Left ventricle myocardium inferior (tissue), 1 donor: ENCODE measurements around the gene TTC21B. TPM values are rescaled to one million over a fixed set of nuclear protein-coding genes. Genes with fewer than 3 reads are reported as not detected.
"Not testable (repeated sequence)": the region's sequence is repeated elsewhere in the genome, so short reads cannot be mapped to it uniquely, and the experiment has no call there.

Source experiments
- DNase-seq: peaks from one replicate; pipeline ENCODE4 v3.0.0-alpha.2; 2020
- H3K27ac ChIP-seq: fragments of 200-600 bp; replicated peaks from 2 replicates; pipeline ENCODE4 v1.8.0; 2021
- H3K27me3 ChIP-seq: fragments of 200-600 bp; 2 replicates; pipeline ENCODE4 v1.8.0; 2021; ENCODE audit warnings: low read depth
- H3K36me3 ChIP-seq: fragments of 200-600 bp; 2 replicates; pipeline ENCODE4 v1.8.0; 2021
- H3K4me1 ChIP-seq: fragments of 200-600 bp; 2 replicates; pipeline ENCODE4 v1.8.0; 2021
- H3K4me3 ChIP-seq: fragments of 200-600 bp; 2 replicates; pipeline ENCODE4 v1.8.0; 2021; ENCODE audit warnings: mild to moderate bottlenecking, moderate library complexity
- H3K9me3 ChIP-seq: fragments of 200-600 bp; replicated peaks from 2 replicates; pipeline ENCODE4 v1.8.0; 2021
- intact Hi-C: fragments of 100-400 bp; cut with micrococcal nuclease; formaldehyde crosslinking; loops from one replicate; pipeline ENCODE4 v1.11.0; 2022
- total RNA-seq: library from RNA; stranded (reverse); fragmentation: NEBNext Ultra II Directional; extraction: Animal tissue kit (Norgen Biotek cat#: 25700); gene quantifications from one replicate; pipeline ENCODE4 v1.2.1, GENCODE V29; 2021
- TF ChIP-seq, protein P1 (sequence below): fragments of 200-600 bp; IDR thresholded peaks from 2 replicates; pipeline ENCODE4 v1.8.0; 2021; ENCODE audit warnings: antibody characterized with exemption, mild to moderate bottlenecking, borderline replicate concordance
- donor health status: DM: no; HTN: yes; CAD: no; lungs with severe emphysema.

The TTC21B gene
- total RNA-seq, 1 donor from 2014 or later = 15.5 TPM

DNA sequence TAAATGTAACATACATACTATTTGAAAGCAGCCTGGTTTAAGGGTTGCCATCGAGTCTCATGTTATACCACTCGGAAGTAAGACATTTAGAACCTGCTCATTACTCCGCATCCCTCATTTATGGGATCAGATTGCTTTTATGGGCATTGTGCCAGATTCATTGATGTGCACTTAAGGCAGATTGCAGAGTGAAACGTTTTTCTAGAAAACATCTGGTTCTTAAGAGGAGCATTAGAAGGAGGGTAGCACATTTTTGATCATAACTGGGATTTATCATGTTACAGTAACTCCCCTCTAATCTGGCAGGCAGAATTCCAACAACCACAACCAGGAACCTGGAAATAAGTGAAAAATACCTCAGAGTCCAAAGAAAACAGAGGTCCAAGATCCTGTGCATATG is 85.4 kb downstream of the TTC21B start:
- no peak overlapping the region for H3K27ac ChIP-seq
- H3K36me3 ChIP-seq = peaks cover 15% of the 10 kb centered on the region
- intact Hi-C loops = no loop called here
- no peaks in the 10 kb centered on the region for H3K27me3 ChIP-seq
- H3K4me3 ChIP-seq = no peak overlapping the region
- H3K9me3 ChIP-seq = peaks cover 8% of the 10 kb centered on the region
- no peak for DNase-seq
- no peaks in the 10 kb centered on the region for H3K4me1 ChIP-seq
- TF ChIP-seq, protein P1, sequence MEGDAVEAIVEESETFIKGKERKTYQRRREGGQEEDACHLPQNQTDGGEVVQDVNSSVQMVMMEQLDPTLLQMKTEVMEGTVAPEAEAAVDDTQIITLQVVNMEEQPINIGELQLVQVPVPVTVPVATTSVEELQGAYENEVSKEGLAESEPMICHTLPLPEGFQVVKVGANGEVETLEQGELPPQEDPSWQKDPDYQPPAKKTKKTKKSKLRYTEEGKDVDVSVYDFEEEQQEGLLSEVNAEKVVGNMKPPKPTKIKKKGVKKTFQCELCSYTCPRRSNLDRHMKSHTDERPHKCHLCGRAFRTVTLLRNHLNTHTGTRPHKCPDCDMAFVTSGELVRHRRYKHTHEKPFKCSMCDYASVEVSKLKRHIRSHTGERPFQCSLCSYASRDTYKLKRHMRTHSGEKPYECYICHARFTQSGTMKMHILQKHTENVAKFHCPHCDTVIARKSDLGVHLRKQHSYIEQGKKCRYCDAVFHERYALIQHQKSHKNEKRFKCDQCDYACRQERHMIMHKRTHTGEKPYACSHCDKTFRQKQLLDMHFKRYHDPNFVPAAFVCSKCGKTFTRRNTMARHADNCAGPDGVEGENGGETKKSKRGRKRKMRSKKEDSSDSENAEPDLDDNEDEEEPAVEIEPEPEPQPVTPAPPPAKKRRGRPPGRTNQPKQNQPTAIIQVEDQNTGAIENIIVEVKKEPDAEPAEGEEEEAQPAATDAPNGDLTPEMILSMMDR = no peak

DNA sequence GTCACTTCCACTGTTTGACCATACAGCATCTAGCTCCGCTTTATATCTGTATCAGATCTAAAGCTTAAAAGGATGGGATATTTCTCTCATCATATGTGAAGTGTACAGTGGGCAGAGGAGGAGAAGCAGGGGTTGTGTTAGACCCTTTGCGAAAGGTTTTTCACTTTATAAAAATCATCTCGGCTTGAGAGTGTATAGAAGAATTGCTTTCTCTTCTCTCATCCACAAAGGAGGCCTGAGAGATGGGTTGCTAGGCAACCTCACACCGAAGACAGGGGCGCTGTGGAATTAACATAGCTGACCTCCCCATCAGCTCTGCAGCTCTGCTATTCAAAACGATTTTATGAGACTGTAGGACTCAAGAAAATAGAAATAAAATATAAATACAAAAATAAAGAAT is 89.3 kb downstream of the TTC21B start:
- Histone ChIP-seq H3K36me3 (no peaks in the 10 kb centered on the region), H3K27me3 (no peaks in the 10 kb centered on the region), H3K9me3 (peaks cover 13% of the 10 kb centered on the region), H3K27ac (no peak overlapping the region), H3K4me1 (no peaks in the 10 kb centered on the region), H3K4me3 (no peak overlapping the region)
- intact Hi-C loops = no loop called here
- TF ChIP-seq, protein P1 = no peak
- DNase-seq = no peak

DNA sequence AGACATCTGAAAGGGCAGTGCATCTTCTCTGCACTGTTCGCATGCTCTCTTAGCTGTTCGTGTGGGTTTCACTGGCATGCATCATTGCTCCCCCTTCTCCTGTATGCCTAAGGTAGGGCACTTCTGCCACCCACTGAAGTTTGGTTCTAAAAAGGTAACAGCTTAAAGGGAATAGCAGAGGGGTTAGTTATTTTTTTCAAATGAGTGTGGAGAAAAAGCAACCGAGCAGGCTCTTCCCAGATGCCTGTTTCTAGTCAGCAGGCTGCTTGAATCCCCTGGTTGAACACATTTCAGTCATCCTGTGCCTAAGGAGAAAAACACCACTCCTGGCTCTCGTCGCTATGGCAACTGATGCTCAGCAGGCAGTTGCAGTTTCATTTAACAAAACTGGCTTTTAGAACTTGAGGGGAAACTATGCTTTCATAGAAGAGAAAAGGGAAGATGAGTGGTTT is 89.7 kb downstream of the TTC21B start:
- Histone ChIP-seq H3K27me3 (no peaks in the 10 kb centered on the region), H3K27ac (no peak overlapping the region), H3K4me3 (no peak overlapping the region), H3K36me3 (no peaks in the 10 kb centered on the region), H3K9me3 (peaks cover 13% of the 10 kb centered on the region), H3K4me1 (no peaks in the 10 kb centered on the region)
- TF ChIP-seq, protein P1 = no peak
- no peak for DNase-seq
- intact Hi-C loops = no loop called here

DNA sequence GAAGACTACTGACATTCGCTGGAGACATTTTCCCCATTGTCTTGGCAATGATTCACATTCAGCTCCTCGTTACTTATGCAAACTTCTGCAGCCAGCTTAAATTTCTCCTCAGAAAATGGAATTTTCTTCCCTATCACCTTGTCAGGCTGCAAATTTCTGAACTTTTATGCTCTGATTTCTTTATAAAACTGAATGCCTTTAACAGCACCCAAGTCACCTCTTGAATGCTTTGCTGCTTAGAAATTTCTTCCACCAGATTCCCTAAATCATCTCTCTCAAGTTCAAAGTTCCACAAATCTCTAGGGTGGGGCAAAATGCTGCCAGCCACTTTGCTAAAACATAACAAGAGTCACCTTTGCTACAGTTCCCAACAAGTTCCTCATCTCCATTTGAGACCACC is 92.5 kb downstream of the TTC21B start:
- DNase-seq, intact Hi-C loops: not testable (repeated sequence)

DNA sequence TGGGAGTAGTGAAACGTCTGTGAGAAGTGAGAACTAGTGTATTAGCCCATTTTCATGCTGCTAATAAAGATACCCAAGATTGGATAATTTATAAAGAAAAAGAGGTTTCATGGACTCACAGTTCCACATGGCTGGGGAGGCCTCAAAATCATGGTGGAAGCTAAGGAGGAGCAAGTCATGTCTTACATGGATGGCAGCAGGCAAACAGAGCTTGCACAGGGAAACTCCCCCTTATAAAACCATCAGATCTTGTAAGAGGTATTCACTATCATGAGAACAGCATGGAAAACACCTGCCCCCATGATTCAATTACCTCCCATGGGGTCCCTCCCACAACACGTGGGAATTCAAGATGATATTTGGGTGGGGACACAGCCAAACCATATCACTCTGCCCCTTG is 93.9 kb downstream of the TTC21B start:
- H3K36me3 ChIP-seq, H3K27me3 ChIP-seq, H3K27ac ChIP-seq, intact Hi-C loops, H3K4me1 ChIP-seq, DNase-seq, H3K4me3 ChIP-seq: not testable (repeated sequence)
- H3K9me3 ChIP-seq = peaks cover 13% of the 10 kb centered on the region

More for the DNA sequence above, 92.5 kb downstream of the TTC21B start:
- not testable (repeated sequence) for H3K36me3 ChIP-seq, H3K27ac ChIP-seq, H3K4me3 ChIP-seq, H3K4me1 ChIP-seq, H3K27me3 ChIP-seq
- peaks cover 13% of the 10 kb centered on the region for H3K9me3 ChIP-seq

DNA sequence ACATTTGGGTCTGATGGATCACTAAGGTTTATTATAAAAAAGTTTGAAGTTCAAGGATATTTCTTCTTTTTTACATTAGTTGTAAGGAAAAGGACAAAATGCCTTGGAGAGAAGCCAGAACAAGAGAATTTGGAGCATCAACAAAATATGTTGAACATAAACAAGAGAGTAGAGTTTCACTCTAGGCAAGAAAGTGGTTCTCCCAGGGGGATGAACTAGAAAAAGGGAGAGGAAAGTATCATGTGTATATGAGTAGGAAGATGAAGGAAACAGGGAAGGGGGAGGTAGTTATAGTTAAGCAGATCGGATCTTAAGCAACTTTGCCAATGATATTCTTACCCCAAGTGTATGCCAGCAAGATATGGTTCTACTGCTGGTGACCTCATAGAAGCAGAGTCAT is 95.7 kb downstream of the TTC21B start:
- Histone ChIP-seq H3K4me3 (no peak overlapping the region), H3K27me3 (no peaks in the 10 kb centered on the region), H3K36me3 (peaks cover 6% of the 10 kb centered on the region), H3K9me3 (peaks cover 16% of the 10 kb centered on the region), H3K27ac (no peak overlapping the region), H3K4me1 (no peaks in the 10 kb centered on the region)
- TF ChIP-seq, protein P1 = no peak
- intact Hi-C loops = no loop called here
- no peak for DNase-seq

DNA sequence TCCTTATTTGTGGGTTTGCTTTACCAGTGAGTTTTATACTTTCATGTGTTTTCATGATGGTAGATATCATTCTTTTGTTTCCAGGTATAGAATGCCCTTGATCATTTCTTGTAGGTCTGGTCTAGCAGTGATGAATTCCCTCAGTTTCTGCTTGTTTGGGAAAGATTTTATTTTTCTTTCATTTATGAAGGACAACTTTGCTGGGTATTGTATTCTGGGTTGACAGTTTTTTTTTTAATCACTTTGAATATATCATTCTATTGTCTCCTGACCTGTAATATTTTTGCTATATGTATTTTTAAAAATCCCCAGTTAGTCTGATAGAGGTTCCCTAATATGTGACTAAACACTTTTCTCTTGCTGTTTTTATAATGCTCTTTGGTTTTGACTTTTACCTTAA is 101.2 kb downstream of the TTC21B start:
- H3K27ac ChIP-seq = no peak overlapping the region
- no peak overlapping the region for H3K4me3 ChIP-seq
- H3K4me1 ChIP-seq = no peaks in the 10 kb centered on the region
- intact Hi-C loops = no loop called here
- no peak for DNase-seq
- H3K36me3 ChIP-seq = peaks cover 6% of the 10 kb centered on the region
- H3K9me3 ChIP-seq = peaks cover 45% of the 10 kb centered on the region
- TF ChIP-seq, protein P1 = no peak
- no peaks in the 10 kb centered on the region for H3K27me3 ChIP-seq
